Endothelial cell (in vitro differentiated cells): ENCODE measurements around the gene TRIM66. TPM values are rescaled to one million over a fixed set of nuclear protein-coding genes. Genes with fewer than 3 reads are reported as not detected.

Source experiments
- DNase-seq: peaks from one replicate; pipeline ENCODE4 v3.0.0; 2021; ENCODE audit warnings: low spot score
- H3K27ac Mint-ChIP-seq: one replicate; pipeline ENCODE4 v1.8.0; 2021; ENCODE audit warnings: mixed read lengths, inconsistent platforms; ENCODE audit not compliant: unreplicated experiment
- H3K27me3 Mint-ChIP-seq: one replicate; pipeline ENCODE4 v1.8.0; 2021; ENCODE audit warnings: mild to moderate bottlenecking, moderate library complexity, mixed read lengths, inconsistent platforms; ENCODE audit not compliant: unreplicated experiment
- H3K36me3 Mint-ChIP-seq: one replicate; pipeline ENCODE4 v1.8.0; 2021; ENCODE audit warnings: mild to moderate bottlenecking, low read depth, mixed read lengths, inconsistent platforms; ENCODE audit not compliant: unreplicated experiment
- H3K4me1 Mint-ChIP-seq: one replicate; pipeline ENCODE4 v1.8.0; 2021; ENCODE audit warnings: mild to moderate bottlenecking, mixed read lengths, inconsistent platforms; ENCODE audit not compliant: unreplicated experiment
- H3K4me3 Mint-ChIP-seq: one replicate; pipeline ENCODE4 v1.8.0; 2021; ENCODE audit warnings: mild to moderate bottlenecking, mixed read lengths, inconsistent platforms; ENCODE audit not compliant: unreplicated experiment
- H3K9me3 Mint-ChIP-seq: one replicate; pipeline ENCODE4 v1.8.0; 2021; ENCODE audit warnings: mixed read lengths, inconsistent platforms; ENCODE audit not compliant: unreplicated experiment
- total RNA-seq: library from RNA; stranded (reverse); fragmentation: NEBNext Ultra II Directional; extraction: Animal tissue kit (Norgen Biotek cat#: 25700); gene quantifications from one replicate; pipeline ENCODE4 v1.2.1, GENCODE V29; 2021; ENCODE audit not compliant: unreplicated experiment
- TF ChIP-seq, protein P1 (sequence below): fragments of 200-600 bp; sonication (generic); IDR thresholded peaks from one replicate; pipeline ENCODE4 v1.5.0; 2021; ENCODE audit warnings: antibody characterized with exemption; ENCODE audit not compliant: unreplicated experiment

Gene TRIM66
- total RNA-seq, 1 donor from 2014 or later, result 11.4 TPM

GRCh38 chr11:8690374-8691342 lies 8.2 kb upstream of the TRIM66 start:
- TF ChIP-seq, protein P1, sequence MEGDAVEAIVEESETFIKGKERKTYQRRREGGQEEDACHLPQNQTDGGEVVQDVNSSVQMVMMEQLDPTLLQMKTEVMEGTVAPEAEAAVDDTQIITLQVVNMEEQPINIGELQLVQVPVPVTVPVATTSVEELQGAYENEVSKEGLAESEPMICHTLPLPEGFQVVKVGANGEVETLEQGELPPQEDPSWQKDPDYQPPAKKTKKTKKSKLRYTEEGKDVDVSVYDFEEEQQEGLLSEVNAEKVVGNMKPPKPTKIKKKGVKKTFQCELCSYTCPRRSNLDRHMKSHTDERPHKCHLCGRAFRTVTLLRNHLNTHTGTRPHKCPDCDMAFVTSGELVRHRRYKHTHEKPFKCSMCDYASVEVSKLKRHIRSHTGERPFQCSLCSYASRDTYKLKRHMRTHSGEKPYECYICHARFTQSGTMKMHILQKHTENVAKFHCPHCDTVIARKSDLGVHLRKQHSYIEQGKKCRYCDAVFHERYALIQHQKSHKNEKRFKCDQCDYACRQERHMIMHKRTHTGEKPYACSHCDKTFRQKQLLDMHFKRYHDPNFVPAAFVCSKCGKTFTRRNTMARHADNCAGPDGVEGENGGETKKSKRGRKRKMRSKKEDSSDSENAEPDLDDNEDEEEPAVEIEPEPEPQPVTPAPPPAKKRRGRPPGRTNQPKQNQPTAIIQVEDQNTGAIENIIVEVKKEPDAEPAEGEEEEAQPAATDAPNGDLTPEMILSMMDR, result no peak
- DNase-seq, result no peak
- Mint-ChIP-seq H3K27ac (no peak overlapping the region), H3K9me3 (no peaks in the 10 kb centered on the region), H3K36me3 (peaks cover 42% of the 10 kb centered on the region), H3K4me3 (peak overlapping the region; percentile 5), H3K4me1 (peaks cover 38% of the 10 kb centered on the region), H3K27me3 (peaks cover 8% of the 10 kb centered on the region)

DNA sequence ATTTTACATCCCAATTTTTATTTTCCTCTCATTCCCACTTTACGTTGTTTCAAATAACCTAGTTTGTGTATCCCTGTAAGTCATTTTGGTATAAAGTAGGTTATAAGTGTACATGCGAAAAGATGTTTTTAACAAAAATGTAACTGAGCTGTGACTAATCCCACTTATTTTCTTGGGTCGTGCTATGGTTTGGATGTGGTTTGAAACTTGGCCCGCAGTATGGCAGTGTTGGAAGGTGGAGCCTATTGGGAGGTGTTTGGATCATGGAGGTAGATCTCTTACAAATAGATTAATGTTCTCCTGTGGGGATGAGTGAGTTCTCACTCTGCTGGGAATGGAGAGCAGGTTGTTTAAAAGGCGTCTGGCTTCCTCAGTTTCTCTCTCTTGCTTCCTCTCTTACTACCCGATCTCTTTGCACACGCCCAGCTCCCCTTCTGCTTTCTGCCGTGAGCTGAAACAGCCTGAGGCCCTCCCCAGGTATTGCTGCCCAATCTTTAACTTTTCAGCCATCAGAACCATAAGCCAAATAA lies 7.3 kb upstream of the TRIM66 start:
- Mint-ChIP-seq H3K27me3 (peaks cover 8% of the 10 kb centered on the region), H3K9me3 (no peaks in the 10 kb centered on the region), H3K27ac (peak overlapping the region; percentile 58), H3K4me3 (peak overlapping the region; percentile 29), H3K36me3 (peaks cover 44% of the 10 kb centered on the region), H3K4me1 (peaks cover 45% of the 10 kb centered on the region)
- no peak for DNase-seq
- TF ChIP-seq, protein P1, result no peak

- Mint-ChIP-seq H3K4me3 (peak overlapping the region; percentile 29), H3K27me3 (peaks cover 11% of the 10 kb centered on the region), H3K4me1 (peaks cover 54% of the 10 kb centered on the region), H3K36me3 (peaks cover 45% of the 10 kb centered on the region), H3K9me3 (no peaks in the 10 kb centered on the region), H3K27ac (peak overlapping the region; percentile 83)
- TF ChIP-seq, protein P1, result no peak
- DNase-seq, result peak; percentile 87
These were observed 6.2 kb upstream of the TRIM66 start for GRCh38 chr11:8688414-8689362.

DNA sequence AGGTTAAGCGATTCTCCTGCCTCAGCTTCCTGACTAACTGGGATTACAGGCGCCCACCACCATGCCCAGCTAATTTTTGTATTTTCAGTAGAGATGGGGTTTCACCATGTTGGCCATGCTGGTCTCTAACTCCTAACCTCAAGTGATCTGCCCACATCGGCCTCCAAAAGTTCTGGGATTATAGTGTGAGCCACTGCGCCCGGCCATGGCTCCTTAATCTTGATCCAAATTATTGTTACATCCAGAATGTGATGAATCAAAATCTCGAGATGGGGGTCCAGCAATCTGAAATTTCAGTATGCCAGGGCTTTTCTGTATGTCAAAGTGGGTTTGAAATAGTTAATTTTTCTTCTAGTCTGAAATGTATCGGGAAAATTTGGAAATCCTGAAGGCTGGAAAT lies 3.9 kb upstream of the TRIM66 start:
- no peak for DNase-seq
- TF ChIP-seq, protein P1, result no peak
- H3K4me1 Mint-ChIP-seq, result peaks cover 56% of the 10 kb centered on the region
- no peak overlapping the region for H3K27ac Mint-ChIP-seq
- H3K4me3 Mint-ChIP-seq, result no peak overlapping the region
- peaks cover 22% of the 10 kb centered on the region for H3K27me3 Mint-ChIP-seq
- H3K9me3 Mint-ChIP-seq, result no peaks in the 10 kb centered on the region
- peaks cover 38% of the 10 kb centered on the region for H3K36me3 Mint-ChIP-seq
